Adipose tissue (tissue), 3 donors: ENCODE data around the gene RNF130. TPM values are rescaled to one million over a fixed set of nuclear protein-coding genes. Genes with fewer than 3 reads are reported as not detected.

Experiments used
- H3K27ac ChIP-seq: one replicate; pipeline ENCODE4 v1.5.1; 2013; ENCODE audit warnings: low read depth, low read length
- WGBS, 3 donors: extraction: QIAGEN DNeasy Blood & Tissue Kit; methylation state at CpG; one replicate each; pipeline ENCODE4 v1.1.7; 2013; 5-methylcytosine and 5-hydroxymethylcytosine counted together
- polyA plus RNA-seq, 3 donors: library from polyadenylated mRNA; stranded (reverse); fragments of 200-250 nt; gene quantifications; one replicate each; pipeline ENCODE4 v1.2.3, GENCODE V29; 2013
- donor health status: healthy with polysubstance abuse.
- donor health status: Bipolar disorder and iron deficiency.
- donor health status: healthy.

The RNF130 gene
- polyA plus RNA-seq, 3 donors = 37.6 to 103 (median 93.2) TPM

DNA sequence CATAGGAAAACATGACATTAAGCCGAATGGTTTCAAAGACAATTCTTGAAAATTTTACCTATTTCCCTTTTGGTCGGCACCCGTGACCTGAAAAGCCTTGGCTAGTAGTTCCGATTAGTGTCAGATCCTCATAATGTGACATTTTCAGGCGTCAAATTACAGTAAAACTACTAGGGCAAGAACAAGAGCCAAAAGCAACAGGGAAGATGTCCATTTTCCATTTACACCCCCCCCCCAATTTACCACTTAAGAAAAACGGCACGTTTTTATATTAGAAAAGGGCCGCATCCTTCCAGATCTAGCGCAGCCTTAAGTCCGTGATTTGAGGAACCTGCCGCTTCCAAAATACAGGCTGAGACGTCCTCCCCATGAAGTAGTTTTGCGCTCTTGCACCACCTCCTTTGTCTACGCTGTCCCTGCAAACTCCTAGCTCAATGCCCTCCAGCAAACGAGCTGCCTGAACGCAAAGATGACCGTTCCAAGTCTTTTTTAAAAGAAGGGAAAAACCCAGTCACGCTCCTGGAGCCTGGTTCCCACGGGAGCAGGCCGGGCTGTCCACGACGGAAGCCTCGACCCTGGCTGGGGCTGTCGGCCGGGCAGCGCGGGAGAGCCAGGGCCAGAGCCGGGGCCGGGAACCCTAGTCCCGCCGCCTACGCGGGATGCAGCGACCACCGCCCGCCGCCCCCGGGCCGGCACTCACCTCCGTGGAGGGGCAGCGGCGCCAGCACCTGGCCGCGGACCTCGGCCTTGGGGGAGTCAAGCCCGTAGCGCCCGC is 616 bp downstream of the RNF130 start:
- H3K27ac ChIP-seq = no peak overlapping the region
- WGBS, 3 donors = 1 to 2% (median 2%) methylated on average over 47 to 48 of the region's 48 CpGs

DNA sequence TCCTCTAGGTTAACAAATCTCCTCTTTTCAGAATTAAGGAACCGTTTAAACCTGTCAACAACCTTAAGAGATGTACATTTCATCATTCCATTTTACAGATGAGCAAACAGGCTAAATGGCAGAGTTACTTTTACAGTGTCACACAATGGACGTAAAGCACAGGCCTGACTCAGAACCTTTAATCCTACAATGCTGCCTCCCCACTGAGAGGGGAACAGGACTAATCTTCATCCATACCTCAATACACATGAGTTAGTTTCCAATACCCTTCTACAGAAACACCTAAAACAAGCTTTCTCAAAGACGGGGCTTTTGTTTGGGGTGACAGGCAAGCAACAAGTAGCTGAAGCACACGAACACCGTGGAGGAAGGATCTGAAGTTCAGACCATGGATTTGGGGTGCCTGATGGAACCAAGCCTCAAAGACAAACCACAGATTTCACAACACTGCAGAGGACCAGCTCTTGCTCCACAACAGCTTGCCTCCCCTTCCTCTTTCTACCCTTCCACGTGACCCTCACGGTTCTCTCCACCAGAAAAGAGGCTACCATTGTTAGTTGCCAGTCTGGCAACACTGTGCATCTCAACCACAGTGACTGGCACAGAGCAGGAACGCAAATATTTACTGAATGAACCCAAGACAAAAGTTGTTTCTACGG is 1.8 kb downstream of the RNF130 start:
- WGBS, 3 donors = 47 to 56% (median 53%) methylated on average over 9 of the region's 9 CpGs
- no peak overlapping the region for H3K27ac ChIP-seq

DNA sequence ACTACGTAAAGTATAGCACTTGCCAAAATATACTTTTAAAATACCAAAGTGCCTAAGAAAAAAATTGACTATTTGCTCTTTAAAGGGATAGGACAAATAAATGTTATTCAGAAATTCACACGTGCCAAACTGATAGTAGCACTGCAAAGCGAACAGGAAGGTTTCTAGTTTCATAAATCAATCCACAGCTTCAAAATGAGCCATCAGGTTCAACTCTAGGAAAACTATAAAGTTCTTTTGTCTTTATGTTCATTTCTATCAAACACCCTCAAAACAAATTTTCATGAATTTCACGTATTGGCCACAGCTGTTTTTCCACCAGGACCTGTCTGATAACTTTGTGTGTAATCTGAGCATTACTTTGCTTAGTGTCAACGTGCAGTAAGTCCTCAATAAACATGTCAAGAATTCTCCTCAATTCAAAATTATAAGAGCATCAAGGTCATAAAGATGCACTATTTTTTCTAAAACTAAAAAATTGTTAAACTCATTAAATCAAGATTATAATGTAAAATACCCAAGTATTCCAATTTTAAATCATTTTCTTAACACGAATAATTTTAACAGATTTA is 3.0 kb downstream of the RNF130 start:
- H3K27ac ChIP-seq = no peak overlapping the region
- WGBS, 3 donors = 29 to 70% (median 64%) methylated on average over 6 of the region's 6 CpGs

DNA sequence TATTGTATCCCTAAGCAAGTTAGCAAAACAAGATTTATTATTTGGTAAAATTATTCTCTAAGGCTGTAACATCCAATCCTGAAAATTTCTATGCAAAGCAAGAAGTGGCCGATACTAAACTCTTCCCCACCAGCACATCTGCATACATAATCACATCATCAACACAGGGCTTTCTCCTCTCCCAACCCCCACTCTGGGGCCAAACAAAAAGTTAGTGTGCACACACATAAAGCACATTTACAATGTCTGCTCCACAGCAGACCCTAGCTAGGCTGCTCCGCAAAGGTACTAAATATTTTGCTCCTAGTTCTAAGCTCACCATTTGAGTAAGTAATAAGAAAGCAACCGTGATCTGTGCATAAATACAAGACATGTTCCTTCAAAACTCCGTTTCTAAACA is 3.6 kb downstream of the RNF130 start:
- H3K27ac ChIP-seq = no peak overlapping the region

DNA sequence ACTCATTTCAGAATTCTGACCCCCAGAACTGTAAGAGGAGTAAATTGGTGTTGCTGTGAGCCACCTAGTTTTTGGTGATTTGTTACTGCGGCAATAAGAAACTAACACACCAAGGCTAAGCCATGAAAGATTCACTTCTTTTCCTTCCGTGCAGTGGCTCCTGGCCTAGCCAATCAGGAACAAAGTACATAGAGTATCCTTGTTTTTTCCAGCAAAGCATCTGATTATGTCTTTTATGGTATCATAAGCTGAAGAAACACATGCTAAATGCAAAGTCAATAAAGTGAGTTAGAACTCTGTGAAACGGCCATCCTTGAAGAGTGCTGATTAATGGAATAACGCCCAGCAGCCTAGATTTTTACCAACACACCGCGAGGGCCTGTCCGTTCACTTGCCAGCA is 11.4 kb downstream of the RNF130 start:
- WGBS, 3 donors = 83 to 95% (median 89%) methylated on average over 7 of the region's 7 CpGs
- H3K27ac ChIP-seq = no peak overlapping the region

More for the DNA sequence above, 3.6 kb downstream of the RNF130 start:
- WGBS, 3 donors = 60 to 83% (median 63%) methylated on average over 4 of the region's 4 CpGs

DNA sequence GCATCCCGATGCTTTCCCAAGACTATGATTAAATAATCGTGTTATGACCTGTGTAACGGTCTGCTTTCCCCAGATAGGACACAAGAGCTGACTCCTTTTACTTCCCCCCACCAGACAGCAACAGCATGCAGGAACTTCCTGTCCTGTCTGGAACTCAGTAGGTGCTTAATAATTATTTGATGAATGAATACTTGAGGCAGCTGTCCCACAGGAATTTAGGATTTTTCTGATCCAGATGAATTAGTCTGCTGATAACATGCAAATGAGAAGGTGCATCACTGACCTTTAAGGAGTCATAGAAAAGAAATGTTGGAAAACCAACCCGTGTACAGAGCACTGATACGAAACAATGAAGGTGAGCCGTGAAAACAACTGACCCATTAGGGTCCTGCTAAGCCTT is 12.2 kb downstream of the RNF130 start:
- no peak overlapping the region for H3K27ac ChIP-seq
- 78 to 90% (median 86%) methylated on average over 6 of the region's 6 CpGs for WGBS, 3 donors

DNA sequence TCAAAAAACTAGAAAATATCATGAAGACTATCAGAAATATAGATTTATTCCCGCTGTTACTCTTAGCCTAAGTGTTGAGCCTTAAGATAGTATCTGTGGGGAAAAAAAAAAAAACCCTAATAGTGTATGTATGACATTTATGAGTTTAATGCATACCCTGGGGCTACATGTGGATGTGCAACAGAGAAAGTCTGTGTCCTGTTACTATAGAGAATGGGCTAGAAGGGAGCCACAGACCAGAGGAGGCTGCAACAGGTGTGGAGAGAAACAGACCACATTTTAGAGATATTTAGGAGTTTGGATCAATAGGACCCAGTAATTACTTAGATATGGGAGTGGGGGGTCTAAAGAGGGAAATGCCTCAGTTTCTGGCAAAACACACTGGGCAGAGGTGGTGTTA is 15.4 kb downstream of the RNF130 start:
- 98 to 100% (median 100%) methylated on average over 1 of the region's 1 CpG for WGBS, 3 donors
- H3K27ac ChIP-seq = no peak overlapping the region

DNA sequence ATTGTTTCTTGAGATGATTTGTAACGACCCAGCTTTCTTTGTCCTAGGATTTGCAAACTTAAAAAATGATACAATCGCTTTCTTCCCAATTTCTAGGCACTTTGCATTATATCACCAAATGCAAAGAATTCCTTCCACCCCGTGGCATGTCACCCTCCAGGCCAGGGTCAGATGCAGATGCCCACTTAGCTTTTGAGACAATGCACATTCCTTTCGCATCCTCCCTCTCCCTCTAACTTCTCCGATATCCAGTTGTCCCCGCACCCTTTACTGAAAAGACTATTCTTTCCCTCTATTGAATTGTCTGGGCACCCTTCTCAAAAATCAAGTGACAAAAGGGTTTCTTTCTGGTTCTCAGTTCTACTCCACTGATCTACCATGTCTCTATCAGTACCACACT is 17.3 kb downstream of the RNF130 start:
- WGBS, 3 donors = 81 to 86% (median 86%) methylated on average over 6 of the region's 6 CpGs
- no peak overlapping the region for H3K27ac ChIP-seq

DNA sequence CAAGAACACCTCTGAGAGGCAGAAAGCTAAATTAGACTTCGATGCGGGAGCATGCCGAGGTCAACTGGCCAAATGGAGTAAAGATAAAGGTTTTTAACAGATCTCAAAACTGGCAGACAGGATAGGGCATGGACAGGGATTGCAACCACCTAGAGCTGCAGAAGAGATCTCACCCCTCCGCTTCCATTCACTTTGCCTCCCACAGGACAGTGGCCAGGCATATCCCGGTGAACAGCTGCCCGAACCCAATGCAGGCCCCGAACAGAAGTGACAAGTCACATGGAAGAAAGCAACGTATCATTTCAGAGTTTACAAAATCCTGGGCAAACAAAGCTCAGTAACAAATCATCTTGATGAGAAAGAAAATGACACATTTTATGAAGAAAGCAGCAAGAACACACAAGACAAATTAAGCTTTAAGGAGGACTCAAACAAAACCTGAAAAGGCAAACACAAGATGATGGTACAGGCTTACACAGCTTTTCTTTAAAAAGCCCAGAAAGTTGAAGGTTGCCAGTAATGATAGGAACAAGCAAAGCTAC is 18.4 kb downstream of the RNF130 start:
- H3K27ac ChIP-seq = no peak overlapping the region
- WGBS, 3 donors = 69 to 82% (median 74%) methylated on average over 8 of the region's 8 CpGs

DNA sequence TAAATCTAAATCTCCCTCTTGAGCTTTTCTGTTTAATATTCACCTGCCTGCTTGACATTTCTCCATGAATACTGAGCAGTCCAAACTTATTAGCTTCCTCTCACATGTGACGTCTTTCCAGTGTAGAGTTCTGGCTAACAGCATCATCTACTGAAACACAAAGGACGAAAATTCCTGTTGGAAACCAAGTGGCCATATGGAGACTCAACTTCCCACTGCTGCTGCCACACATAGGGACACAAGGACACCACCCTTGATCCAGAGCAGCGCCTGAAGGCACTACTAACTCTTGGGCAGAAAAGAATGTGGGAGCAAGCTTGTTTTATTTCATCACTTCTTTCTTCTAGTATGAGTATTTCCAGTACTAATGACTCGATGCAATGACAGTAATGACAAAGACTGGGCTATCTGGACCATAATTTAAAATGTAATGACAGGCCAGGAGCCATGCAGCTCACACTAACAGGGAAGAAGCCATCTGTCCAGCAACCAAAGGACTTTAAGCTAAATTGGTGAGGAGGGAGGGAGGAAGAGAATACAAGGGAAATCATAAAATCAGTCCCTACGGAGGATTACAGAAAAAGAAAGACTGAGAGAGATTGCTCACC is 19.2 kb downstream of the RNF130 start:
- WGBS, 3 donors = 87 to 93% (median 92%) methylated on average over 5 of the region's 5 CpGs
- no peak overlapping the region for H3K27ac ChIP-seq

DNA sequence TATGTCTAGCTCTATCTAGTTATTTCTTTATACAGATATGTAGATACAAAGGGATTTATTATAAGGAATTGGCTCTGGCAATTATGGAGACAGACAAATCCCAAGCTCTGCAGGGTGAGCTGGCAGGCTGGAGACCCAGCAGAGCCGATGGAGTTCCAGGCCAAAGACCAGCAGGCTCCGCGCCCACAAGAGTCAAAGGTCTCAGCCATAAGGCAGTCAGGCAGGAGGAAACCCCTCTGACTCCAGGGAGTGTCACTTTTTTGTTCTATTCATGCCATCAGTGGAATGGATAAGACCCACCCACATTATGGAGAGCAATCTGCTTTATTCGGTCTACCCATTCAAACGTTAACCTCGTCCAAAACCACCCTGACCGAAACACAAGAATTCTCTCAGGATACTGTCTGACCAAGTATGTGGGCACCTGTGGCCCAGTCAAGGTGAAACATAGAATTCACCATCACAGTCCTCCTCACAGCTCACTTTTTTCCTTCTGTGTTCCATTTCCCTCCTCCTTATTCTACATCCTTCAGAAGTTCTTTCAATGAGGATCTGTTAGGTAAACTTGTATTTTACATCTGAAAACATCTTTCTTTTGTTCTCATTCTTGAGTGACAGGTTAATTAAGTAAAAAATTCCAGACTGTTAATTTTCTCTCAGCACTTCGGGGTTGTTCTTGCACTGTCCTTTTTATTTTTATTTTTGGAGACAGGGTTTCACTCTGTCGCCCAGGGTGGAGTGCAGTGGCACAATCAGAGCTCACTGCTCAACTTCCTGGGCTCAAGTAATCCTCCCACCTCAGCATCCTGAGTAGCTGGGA is 21.2 kb downstream of the RNF130 start:
- H3K27ac ChIP-seq = no peak overlapping the region
- 74 to 87% (median 86%) methylated on average over 9 of the region's 9 CpGs for WGBS, 3 donors

DNA sequence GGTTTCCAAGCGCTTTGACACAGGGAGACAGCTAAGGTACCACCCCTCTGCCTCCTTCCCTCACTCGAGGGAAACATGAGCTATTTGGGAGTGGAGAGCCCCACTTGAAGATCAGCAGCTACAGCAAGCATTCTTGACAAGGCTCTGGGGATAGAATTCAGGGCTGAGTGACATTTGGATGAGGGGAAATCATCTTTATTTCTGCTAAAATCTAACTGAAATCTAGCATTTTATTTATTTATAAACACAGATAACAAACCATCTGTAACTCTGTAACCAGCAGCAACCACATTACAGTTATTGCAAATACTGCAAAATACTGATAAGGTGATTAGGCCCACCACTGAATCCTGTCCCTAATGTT is 22.4 kb downstream of the RNF130 start:
- no peak overlapping the region for H3K27ac ChIP-seq
- 35 to 52% (median 49%) methylated on average over 2 of the region's 2 CpGs for WGBS, 3 donors

DNA sequence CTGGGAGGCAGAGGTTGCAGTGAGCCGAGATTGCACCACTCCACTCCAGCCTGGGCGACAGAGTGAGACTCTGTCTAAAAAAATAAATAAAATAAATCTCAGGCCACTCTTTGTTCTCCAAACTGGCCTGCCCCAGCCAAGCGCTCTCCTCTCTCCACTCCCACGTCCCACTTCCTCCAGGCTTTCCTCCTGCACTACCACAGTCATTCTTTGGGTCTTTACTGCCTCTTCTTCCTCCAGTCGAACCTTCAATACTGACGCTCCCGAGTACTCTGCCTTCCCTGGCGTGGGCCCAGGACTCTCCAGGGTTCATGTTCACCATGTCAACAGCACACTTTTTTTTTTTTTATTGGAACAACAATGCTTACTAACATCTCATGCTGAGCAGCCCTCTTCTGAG is 23.9 kb downstream of the RNF130 start:
- H3K27ac ChIP-seq = no peak overlapping the region
- WGBS, 3 donors = 40 to 58% (median 50%) methylated on average over 8 of the region's 8 CpGs

DNA sequence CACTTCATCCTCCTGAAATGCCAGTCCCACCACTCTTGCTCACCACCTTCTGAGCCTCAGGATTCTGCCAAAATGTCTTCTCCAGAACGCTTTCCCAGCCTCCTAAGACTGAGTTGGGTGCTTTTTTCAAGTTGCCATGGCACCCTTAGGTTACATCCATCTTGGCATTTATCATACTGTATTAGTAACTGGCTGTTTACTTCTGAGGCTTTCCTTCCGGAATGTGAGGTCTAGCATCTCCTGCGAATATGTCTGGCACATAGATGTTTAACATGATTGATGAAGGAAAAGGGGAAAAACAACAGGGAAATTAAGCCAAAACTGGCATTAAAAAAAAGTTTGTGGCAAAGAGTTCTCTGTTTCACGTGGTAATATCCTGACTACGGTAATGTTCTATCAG is 24.9 kb downstream of the RNF130 start:
- no peak overlapping the region for H3K27ac ChIP-seq
- 65 to 73% (median 68%) methylated on average over 5 of the region's 5 CpGs for WGBS, 3 donors

DNA sequence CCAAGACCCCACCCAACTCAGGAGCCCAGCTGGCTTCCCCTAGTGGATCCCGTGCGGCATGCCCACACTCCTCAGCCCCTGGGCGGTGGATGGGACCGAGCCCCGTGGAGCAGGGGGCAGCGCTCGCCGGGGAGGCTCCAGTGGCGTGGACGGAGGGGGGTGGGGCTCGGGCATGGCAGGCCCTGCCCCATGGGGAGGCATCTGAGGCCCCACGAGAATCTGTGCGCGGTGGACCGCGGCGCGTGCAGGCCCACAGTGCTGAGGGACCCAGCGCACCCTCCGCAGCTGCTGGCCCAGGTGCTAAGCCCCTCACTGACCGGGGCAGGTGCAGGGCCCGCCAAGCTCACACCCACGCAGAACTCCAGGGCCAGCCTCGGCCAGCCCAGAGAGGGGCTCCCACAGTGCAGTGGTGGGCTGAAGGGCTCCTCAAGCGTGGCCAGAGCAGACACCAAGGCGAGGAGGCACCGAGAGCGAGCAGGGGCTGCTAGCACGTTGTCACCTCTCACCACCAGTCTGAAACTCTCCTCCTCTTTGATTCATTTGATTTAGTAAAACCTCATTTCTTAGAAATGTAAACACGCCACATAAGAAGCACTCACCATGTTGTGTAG is 25.6 kb downstream of the RNF130 start:
- 94 to 95% (median 94%) methylated on average over 30 of the region's 30 CpGs for WGBS, 3 donors
- no peak overlapping the region for H3K27ac ChIP-seq

DNA sequence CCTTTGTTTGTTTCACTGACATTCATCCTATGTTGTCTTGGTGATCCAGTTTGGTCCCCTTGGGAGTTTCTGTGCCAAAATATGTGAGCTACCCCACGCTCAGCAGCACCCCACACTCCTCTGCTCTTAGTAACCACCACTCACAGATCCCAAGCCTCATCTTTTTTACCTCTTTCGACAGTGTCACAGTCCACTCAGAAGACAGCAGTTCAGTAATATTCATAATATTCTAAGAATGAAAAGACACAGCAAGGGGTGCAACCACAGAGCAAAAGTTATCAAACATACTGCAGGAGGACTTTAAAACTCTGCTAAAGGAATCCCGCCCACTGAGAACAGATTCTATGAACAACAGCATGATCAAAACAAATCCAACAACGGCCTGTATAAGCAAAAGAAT is 28.2 kb downstream of the RNF130 start:
- WGBS, 3 donors = 60 to 93% (median 74%) methylated on average over 4 of the region's 4 CpGs
- H3K27ac ChIP-seq = no peak overlapping the region

DNA sequence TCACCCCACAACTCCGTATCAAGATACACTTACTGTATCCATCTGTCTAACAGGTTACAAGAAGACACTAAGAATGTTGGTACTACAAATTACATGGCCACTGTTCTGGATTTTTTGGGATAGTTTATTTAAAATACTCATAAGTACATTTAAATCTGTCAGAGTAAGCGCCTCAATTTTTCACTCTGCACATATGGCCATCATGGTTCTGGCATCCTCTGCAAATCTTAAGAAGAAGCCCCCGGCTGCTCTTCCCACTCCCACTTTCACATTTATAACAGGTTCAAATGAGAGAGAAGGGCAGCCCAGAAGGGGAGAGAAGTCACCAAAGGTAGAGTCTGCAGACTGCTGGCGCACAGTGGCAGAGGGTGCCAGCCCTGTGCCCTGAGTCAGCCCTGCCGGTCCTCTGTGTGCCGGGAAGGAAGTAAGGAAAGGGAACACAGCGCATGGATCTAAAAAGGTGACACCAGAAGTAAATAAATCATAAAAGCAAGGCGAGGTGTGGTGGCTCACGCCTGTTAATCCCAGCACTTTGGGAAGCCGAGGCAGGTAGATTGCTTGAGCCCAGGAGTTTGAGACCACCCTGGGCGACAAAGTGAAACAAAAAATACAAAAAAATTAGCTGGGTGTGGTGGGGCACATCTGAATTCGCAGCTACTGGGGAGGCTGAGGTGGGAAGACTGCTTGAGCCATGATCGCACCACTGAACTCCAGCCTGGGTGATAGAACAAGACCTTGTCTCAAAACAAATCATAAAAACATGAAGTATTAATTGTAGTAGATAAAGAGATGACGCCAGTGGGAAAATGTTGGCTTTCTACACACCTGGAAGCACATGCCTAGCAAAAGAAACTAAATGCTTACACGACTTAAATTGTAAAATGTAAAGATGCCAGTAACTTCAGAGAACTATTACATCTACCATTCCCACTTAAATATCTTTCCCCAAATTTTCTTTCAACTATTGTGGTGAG is 30.0 kb downstream of the RNF130 start:
- no peak overlapping the region for H3K27ac ChIP-seq
- WGBS, 3 donors = 83 to 93% (median 91%) methylated on average over 15 of the region's 15 CpGs
